Raji (cell line): ENCODE measurements around the gene HRH4.

Source experiments
- POLR2A ChIP-seq: IDR thresholded peaks from 2 replicates; pipeline ENCODE4 v1.6.1; 2011; ENCODE audit warnings: low read depth, low read length, control low read depth; ENCODE audit not compliant: insufficient read depth

Gene HRH4

GRCh38 chr18:24488824-24489493 lies 28.5 kb downstream of the HRH4 start:
- no peak for TF ChIP-seq POLR2A

- no peak for TF ChIP-seq POLR2A
Measured at GRCh38 chr18:24490539-24490938, 30.1 kb downstream of the HRH4 start.

- TF ChIP-seq POLR2A = no peak
Measured at GRCh38 chr18:24491927-24492834, 31.7 kb downstream of the HRH4 start.

GRCh38 chr18:24494586-24494985 lies 34.1 kb downstream of the HRH4 start:
- no peak for TF ChIP-seq POLR2A

GRCh38 chr18:24497031-24497754 lies 36.8 kb downstream of the HRH4 start:
- no peak for TF ChIP-seq POLR2A

- TF ChIP-seq POLR2A = no peak
Measured at GRCh38 chr18:24499814-24500213, 39.4 kb downstream of the HRH4 start.

GRCh38 chr18:24500217-24500616 lies 39.8 kb downstream of the HRH4 start:
- TF ChIP-seq POLR2A = no peak

GRCh38 chr18:24500766-24501165 lies 40.3 kb downstream of the HRH4 start:
- TF ChIP-seq POLR2A = no peak

GRCh38 chr18:24502667-24503523 lies 42.5 kb downstream of the HRH4 start:
- TF ChIP-seq POLR2A = no peak

GRCh38 chr18:24504401-24504800 lies 44.0 kb downstream of the HRH4 start:
- TF ChIP-seq POLR2A = no peak

GRCh38 chr18:24506175-24506574 lies 45.7 kb downstream of the HRH4 start:
- TF ChIP-seq POLR2A = no peak

GRCh38 chr18:24509435-24509834 lies 49.0 kb downstream of the HRH4 start:
- TF ChIP-seq POLR2A = no peak

GRCh38 chr18:24514439-24514838 lies 54.0 kb downstream of the HRH4 start:
- no peak for TF ChIP-seq POLR2A

- TF ChIP-seq POLR2A = no peak
Measured at GRCh38 chr18:24515721-24516120, 55.3 kb downstream of the HRH4 start.

GRCh38 chr18:24516261-24516660 lies 55.8 kb downstream of the HRH4 start:
- no peak for TF ChIP-seq POLR2A
